Chondrocyte (in vitro differentiated cells): ENCODE measurements around the gene EPM2A. TPM values are rescaled to one million over a fixed set of nuclear protein-coding genes. Genes with fewer than 3 reads are reported as not detected.
"Not testable (repeated sequence)": the region's sequence is repeated elsewhere in the genome, so short reads cannot be mapped to it uniquely, and the experiment has no call there.

Source experiments
- DNase-seq: peaks from one replicate; pipeline ENCODE4 v3.0.0; 2021; ENCODE audit warnings: mixed read lengths, low spot score
- H3K27ac Mint-ChIP-seq: one replicate; pipeline ENCODE4 v1.8.0; 2021; ENCODE audit warnings: mild to moderate bottlenecking, moderate library complexity, mixed read lengths; ENCODE audit not compliant: unreplicated experiment
- H3K27me3 Mint-ChIP-seq: 2 replicates; pipeline ENCODE4 v1.8.0; 2021; ENCODE audit warnings: low read depth, mixed read lengths
- H3K36me3 Mint-ChIP-seq: 2 replicates; pipeline ENCODE4 v1.8.0; 2021; ENCODE audit warnings: low read depth, mixed read lengths
- H3K4me1 Mint-ChIP-seq: 2 replicates; pipeline ENCODE4 v1.8.0; 2021; ENCODE audit warnings: low read depth, mild to moderate bottlenecking, mixed read lengths
- H3K4me3 Mint-ChIP-seq: one replicate; pipeline ENCODE4 v1.8.0; 2021; ENCODE audit warnings: mild to moderate bottlenecking, moderate library complexity, mixed read lengths; ENCODE audit not compliant: unreplicated experiment
- H3K9me3 Mint-ChIP-seq: 2 replicates; pipeline ENCODE4 v1.8.0; 2021; ENCODE audit warnings: low read depth, mixed read lengths
- CTCF ChIP-seq: fragments of 200-600 bp; sonication (generic); IDR thresholded peaks from 2 replicates; pipeline ENCODE4 v1.5.0; 2021; ENCODE audit warnings: antibody characterized with exemption, mild to moderate bottlenecking, moderate library complexity
- total RNA-seq: library from RNA; stranded (reverse); gene quantifications from 3 replicates; pipeline ENCODE4 v1.2.1, GENCODE V29; 2021

The EPM2A gene
- total RNA-seq, 1 donor from 2014 or later, result 7.8 TPM

DNA sequence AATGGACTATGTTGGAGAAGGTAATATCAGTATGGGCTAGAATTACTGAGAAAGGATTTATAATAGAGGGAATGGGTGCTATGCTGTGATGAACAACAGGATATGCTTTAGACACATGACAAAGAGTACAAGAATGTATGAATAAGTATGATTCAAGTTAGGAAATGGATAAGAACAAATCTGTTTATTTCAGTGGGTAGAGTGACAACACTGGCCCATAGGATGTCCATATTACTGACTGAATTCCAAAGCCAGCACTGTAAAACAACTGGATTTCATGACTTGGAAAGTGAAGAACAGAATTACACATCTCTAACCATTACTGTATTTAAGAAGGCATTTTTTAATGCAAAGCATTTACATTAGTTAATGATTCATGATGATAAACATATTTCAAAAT lies 35.9 kb downstream of the EPM2A start:
- peaks cover 18% of the 10 kb centered on the region for H3K4me1 Mint-ChIP-seq
- H3K27me3 Mint-ChIP-seq, result no peaks in the 10 kb centered on the region
- no peak for TF ChIP-seq CTCF
- peak overlapping the region; percentile 49 for H3K27ac Mint-ChIP-seq
- H3K36me3 Mint-ChIP-seq, result peaks cover 3% of the 10 kb centered on the region
- DNase-seq, result no peak
- H3K9me3 Mint-ChIP-seq, result peaks cover 6% of the 10 kb centered on the region
- H3K4me3 Mint-ChIP-seq, result no peak overlapping the region

- H3K36me3 Mint-ChIP-seq, H3K27me3 Mint-ChIP-seq, DNase-seq, H3K4me3 Mint-ChIP-seq, H3K27ac Mint-ChIP-seq: not testable (repeated sequence)
- peaks cover 14% of the 10 kb centered on the region for H3K4me1 Mint-ChIP-seq
- peaks cover 14% of the 10 kb centered on the region for H3K9me3 Mint-ChIP-seq
Measured at GRCh38 chr6:145697401-145697800, 37.9 kb downstream of the EPM2A start.

- no peak for DNase-seq
- Mint-ChIP-seq H3K27ac (no peak overlapping the region), H3K4me1 (peaks cover 2% of the 10 kb centered on the region), H3K9me3 (peaks cover 14% of the 10 kb centered on the region), H3K4me3 (no peak overlapping the region), H3K27me3 (no peaks in the 10 kb centered on the region), H3K36me3 (peaks cover 5% of the 10 kb centered on the region)
- TF ChIP-seq CTCF, result no peak
Measured at GRCh38 chr6:145694083-145694737, 41.1 kb downstream of the EPM2A start.

GRCh38 chr6:145690969-145691368 lies 44.4 kb downstream of the EPM2A start:
- H3K27ac Mint-ChIP-seq, result no peak overlapping the region
- H3K4me3 Mint-ChIP-seq, result no peak overlapping the region

DNA sequence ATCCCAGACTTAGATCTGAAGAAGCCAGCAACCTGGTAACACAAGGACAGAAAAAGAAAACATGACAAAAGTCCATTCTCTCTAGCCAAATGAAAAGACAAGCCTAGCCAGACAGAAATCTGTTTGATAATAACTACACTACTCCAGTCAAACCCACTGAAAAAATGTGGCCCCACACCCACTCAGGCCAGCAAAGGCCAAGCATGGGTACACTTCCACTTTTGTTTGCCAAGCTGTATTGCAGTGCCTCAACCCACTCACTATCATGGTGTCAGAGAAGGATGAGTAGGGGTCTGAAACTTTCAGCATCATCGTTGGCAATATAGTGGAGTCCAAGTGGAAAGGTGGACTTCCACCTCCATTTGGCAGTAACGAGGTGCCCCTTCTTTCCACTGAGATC lies 45.8 kb downstream of the EPM2A start:
- Mint-ChIP-seq H3K4me1 (peaks cover 10% of the 10 kb centered on the region), H3K36me3 (peaks cover 6% of the 10 kb centered on the region), H3K9me3 (peaks cover 8% of the 10 kb centered on the region), H3K4me3 (no peak overlapping the region), H3K27me3 (no peaks in the 10 kb centered on the region), H3K27ac (no peak overlapping the region)
- TF ChIP-seq CTCF, result no peak
- DNase-seq, result no peak

More at GRCh38 chr6:145690969-145691368, 44.4 kb downstream of the EPM2A start:
- DNase-seq, result no peak
- TF ChIP-seq CTCF, result no peak
- Mint-ChIP-seq H3K9me3 (peaks cover 8% of the 10 kb centered on the region), H3K36me3 (peaks cover 1% of the 10 kb centered on the region), H3K4me1 (peaks cover 10% of the 10 kb centered on the region), H3K27me3 (no peaks in the 10 kb centered on the region)

- Mint-ChIP-seq H3K9me3 (peaks cover 8% of the 10 kb centered on the region), H3K4me3 (no peak overlapping the region), H3K27ac (peak overlapping the region; percentile 20), H3K27me3 (no peaks in the 10 kb centered on the region), H3K4me1 (peaks cover 10% of the 10 kb centered on the region), H3K36me3 (peaks cover 9% of the 10 kb centered on the region)
- no peak for TF ChIP-seq CTCF
- no peak for DNase-seq
Measured at GRCh38 chr6:145688493-145688905, 46.8 kb downstream of the EPM2A start.
